ENCODE results near the gene GABRQ.
"Not testable (repeated sequence)": the region's sequence is repeated elsewhere in the genome, so short reads cannot be mapped to it uniquely, and the experiment has no call there.

The GABRQ gene

GRCh38 chrX:152663086-152663485 is 25.4 kb downstream of the GABRQ start:
- no peak for DNase-seq

DNA sequence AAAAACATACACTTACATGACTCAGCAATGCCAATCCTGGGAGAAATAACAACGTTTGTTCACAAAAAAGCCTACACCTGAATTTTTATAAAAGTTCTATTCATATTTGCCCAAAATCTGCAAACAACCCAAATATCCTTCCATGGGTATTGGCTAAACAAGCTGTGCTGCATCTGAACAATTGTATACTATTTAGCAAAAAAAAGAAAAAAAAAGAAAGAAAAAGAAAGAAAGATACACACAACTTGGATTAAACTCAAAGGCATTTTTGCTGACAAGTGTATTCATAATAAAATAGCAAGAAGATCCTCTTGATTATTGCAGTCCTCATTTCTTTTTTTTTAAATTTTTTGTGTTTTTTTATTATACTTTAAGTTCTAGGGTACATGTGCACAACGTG is 36.4 kb downstream of the GABRQ start:
- no peak for DNase-seq

DNA sequence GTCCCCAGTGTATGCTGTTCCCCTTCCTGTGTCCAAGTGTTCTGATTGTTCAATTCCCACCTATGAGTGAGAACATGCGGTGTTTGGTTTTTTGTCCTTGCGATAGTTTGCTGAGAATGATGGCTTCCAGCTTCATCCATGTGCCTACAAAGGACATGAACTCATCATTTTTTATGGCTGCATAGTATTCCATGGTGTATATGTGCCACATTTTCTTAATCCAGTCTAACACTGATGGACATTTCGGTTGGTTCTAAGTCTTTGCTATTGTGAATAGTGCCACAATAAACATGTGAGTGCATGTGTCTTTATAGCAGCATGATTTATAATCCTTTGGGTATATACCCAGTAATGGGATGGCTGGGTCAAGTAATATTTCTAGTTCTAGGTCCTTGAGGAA is 37.0 kb downstream of the GABRQ start:
- DNase-seq, result not testable (repeated sequence)

- not testable (repeated sequence) for DNase-seq
Observed at GRCh38 chrX:152681012-152681411, 43.3 kb downstream of the GABRQ start.

DNA sequence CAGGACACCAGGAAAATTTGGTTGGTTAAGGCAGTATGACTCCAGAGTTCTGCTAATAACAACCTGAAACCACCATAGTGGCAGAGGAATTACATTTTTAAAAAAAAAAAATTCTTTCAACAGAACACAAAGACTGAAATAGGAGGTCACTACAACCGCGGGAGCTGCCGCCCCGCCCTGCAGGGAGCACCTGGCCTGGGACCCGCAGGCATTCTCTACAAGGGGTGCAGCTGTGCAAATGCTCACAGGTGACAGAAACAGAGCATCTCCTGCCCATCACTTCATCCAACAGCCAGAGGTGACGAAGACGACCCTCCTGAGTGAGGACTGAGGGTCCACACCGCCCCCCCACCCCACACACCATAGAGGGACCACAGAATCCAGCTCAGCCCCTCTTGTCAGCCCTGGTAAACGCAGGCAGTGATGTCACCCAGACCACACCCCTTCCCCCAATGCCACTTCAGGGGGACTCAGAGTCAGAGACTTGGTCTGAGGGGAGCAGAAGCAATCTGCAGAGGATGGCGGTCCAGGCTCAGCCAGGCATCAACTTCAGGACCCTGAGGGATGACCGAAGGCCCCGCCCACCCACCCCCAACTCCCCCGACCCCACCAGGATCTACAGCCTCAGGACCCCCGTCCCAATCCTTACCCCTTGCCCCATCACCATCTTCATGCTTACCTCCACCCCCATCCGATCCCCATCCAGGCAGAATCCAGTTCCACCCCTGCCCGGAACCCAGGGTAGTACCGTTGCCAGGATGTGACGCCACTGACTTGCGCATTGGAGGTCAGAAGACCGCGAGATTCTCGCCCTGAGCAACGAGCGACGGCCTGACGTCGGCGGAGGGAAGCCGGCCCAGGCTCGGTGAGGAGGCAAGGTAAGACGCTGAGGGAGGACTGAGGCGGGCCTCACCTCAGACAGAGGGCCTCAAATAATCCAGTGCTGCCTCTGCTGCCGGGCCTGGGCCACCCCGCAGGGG is 60.5 kb downstream of the GABRQ start, which contains the start of gene MAGEA3:
TSS of gene MAGEA3 (plus strand) at position 843 of the 980 bp plus-strand sequence. CDS start 2,039 bp downstream, outside the sequence.
- not testable (repeated sequence) for DNase-seq

- DNase-seq, result not testable (repeated sequence)
Observed at GRCh38 chrX:152700390-152700789, 62.7 kb downstream of the GABRQ start.

DNA sequence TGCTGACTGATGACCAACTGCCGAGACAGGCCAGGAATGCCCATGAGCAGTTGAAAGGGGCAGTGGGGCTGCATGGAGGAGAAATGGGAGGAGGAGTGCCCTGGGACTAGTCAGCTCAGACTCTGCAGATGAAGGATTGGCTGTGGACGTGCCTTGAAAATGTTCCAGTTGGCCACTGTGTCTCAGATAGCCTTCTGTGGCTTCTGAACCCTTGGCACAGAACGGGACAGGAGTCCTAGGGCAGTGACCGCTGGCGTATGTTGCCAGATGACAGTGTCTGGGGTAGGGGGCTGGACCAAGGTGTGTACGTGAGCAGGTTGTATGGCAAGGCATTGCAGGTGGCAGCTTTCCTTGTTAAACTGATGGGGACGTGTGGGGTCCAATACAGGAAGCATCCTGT is 68.8 kb downstream of the GABRQ start:
- not testable (repeated sequence) for DNase-seq
